ENCODE results near the gene ALDH1A3. TPM values are rescaled to one million over a fixed set of nuclear protein-coding genes. Genes with fewer than 3 reads are reported as not detected.

Gene ALDH1A3
- total and polyA plus RNA-seq, 2 of the 13 experiments (the other 11 are each of a cell fraction or from before 2014, with no cell fraction given), result not detected

DNA sequence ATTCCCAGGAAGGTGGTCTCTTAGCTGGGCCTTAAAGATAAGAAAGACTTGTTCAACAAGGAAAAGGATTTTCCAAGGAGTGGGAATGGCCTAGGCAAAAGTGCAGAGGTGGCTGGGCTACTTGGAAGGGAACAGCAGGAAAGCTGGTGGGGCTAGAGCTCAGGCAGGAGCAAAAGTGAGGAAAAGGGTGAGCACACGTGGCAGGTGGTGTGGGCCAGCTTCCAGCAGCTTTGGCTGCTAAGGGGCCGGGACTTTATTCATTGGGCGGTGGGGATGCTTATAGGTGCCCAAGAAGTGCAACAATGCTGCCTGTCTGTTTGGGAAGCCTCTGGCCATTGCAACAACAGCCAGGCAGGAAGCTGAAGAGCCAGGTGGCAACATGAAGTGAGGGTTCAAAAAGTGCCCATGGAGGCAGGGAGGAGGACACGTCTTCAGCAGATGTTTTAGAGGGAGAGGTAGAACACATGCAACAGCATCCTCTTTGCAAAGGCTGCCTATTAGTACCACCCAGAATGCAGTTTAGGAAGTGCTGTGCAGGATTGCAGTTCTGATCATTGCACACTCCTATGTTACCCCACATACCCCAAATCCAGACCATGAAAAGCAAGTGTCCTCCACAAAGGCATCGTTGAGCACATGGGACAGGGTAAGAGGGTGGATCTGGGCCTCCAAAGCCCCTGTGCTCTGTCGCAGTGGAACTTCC, 13.8 kb downstream of the ALDH1A3 start:
- CTCF ChIA-PET (ENCODE audit: low intra/inter-chr PET ratio, low total read pairs), result no interaction called here
- TF ChIP-seq ZNF619 (CRISPR knock-in tag; IDR thresholded peaks at IDR 0.05) (no peak), FOXJ3 (CRISPR knock-in tag; IDR thresholded peaks at IDR 0.05; ENCODE audit: borderline replicate concordance) (no peak), NRL (CRISPR knock-in tag; IDR thresholded peaks at IDR 0.05; ENCODE audit: borderline replicate concordance) (no peak), RARG (CRISPR knock-in tag; IDR thresholded peaks at IDR 0.05; ENCODE audit: low read depth) (no peak), POLR2G (IDR thresholded peaks at IDR 0.05; ENCODE audit: low read depth, low read length) (no peak)
- BruUV-seq (replicated peaks), result no TSS peak

GRCh38 chr15:100893964-100894295, 14.3 kb downstream of the ALDH1A3 start:
- FAIRE-seq (no peak), ATAC-seq (no peak), DNase-seq (ENCODE audit: low spot score) (no peak)
- Histone ChIP-seq H3K27me3 (ENCODE audit: control insufficient read depth in 1 of 2, insufficient read depth in 2 of 2, low read length in 2 of 2) (peaks cover 15 to 95% of the 10 kb centered on the region in 2 experiments; a peak in 4 of 5 replicates), H3K9me3 (ENCODE audit: low read length) (no peaks in the 10 kb centered on the region), H2AFZ (ENCODE audit: low read length) (no peak overlapping the region), H3K27ac (ENCODE audit: extremely low read length, insufficient read depth, low read length) (no peak overlapping the region), H3K4me1 (ENCODE audit: insufficient read depth, low read length) (no peaks in the 10 kb centered on the region), H3K4me2 (ENCODE audit: low read depth, low read length) (no peak overlapping the region), H3K4me3 (replicated peaks in 1 of 3; ENCODE audit: insufficient read depth in 1 of 3, low read depth in 2 of 3, low read length in 3 of 3) (no peak overlapping the region), H3K79me2 (ENCODE audit: insufficient read depth, low read length) (no peaks in the 10 kb centered on the region), H3K36me3 (replicated peaks in 1 of 2; ENCODE audit: control insufficient read depth in 1 of 2, insufficient read depth in 2 of 2, low read length in 2 of 2) (no peaks in the 10 kb centered on the region), H4K20me1 (ENCODE audit: insufficient read depth, low read length) (no peaks in the 10 kb centered on the region), H3K9ac (ENCODE audit: insufficient read depth, low read depth, low read length) (no peak overlapping the region)
- in situ Hi-C loops (cut with HindIII; ENCODE audit: extremely low pct_ligation_motif_present, low pct_unique_long_range_greater_than_20kb) (no loop called here), intact Hi-C loops (cut with micrococcal nuclease; ENCODE audit: unreplicated experiment) (no loop called here)
- no TSS peak for BruUV-seq (replicated peaks)
- TF ChIP-seq ZNF264 (CRISPR knock-in tag; IDR thresholded peaks at IDR 0.05), result no peak
- no peak for TF ChIP-seq TEAD2 (CRISPR knock-in tag; IDR thresholded peaks at IDR 0.05)
- TF ChIP-seq PHF20 (CRISPR knock-in tag; IDR thresholded peaks at IDR 0.05), result no peak
- WGBS (ENCODE audit: low lambda C conversion rate), result 11% methylated on average over 9 of the region's 9 CpGs
- POLR2A ChIA-PET, result no interaction called here
- CTCF ChIA-PET (ENCODE audit: low intra/inter-chr PET ratio, low total read pairs), result no interaction called here

More for the DNA sequence above, 13.8 kb downstream of the ALDH1A3 start:
- Histone ChIP-seq H3K9ac (ENCODE audit: insufficient read depth, low read depth, low read length) (no peak overlapping the region), H4K20me1 (ENCODE audit: insufficient read depth, low read length) (no peaks in the 10 kb centered on the region), H3K79me2 (ENCODE audit: insufficient read depth, low read length) (no peaks in the 10 kb centered on the region), H3K4me3 (replicated peaks in 1 of 3; ENCODE audit: insufficient read depth in 1 of 3, low read depth in 2 of 3, low read length in 3 of 3) (no peak overlapping the region), H3K9me3 (ENCODE audit: low read length) (no peaks in the 10 kb centered on the region), H3K27ac (ENCODE audit: extremely low read length, insufficient read depth, low read length) (no peak overlapping the region), H3K36me3 (replicated peaks in 1 of 2; ENCODE audit: control insufficient read depth in 1 of 2, insufficient read depth in 2 of 2, low read length in 2 of 2) (no peaks in the 10 kb centered on the region), H2AFZ (ENCODE audit: low read length) (no peak overlapping the region), H3K4me1 (ENCODE audit: insufficient read depth, low read length) (no peaks in the 10 kb centered on the region), H3K4me2 (ENCODE audit: low read depth, low read length) (no peak overlapping the region), H3K27me3 (ENCODE audit: control insufficient read depth in 1 of 2, insufficient read depth in 2 of 2, low read length in 2 of 2) (peaks cover 12 to 95% of the 10 kb centered on the region in 2 experiments; a peak in 4 of 5 replicates)
- WGBS (ENCODE audit: low lambda C conversion rate), result 0% methylated on average over 4 of the region's 6 CpGs
- DNase-seq (ENCODE audit: low spot score) (no peak), FAIRE-seq (no peak), ATAC-seq (no peak)
- intact Hi-C loops (cut with micrococcal nuclease; ENCODE audit: unreplicated experiment) (no loop called here), in situ Hi-C loops (cut with HindIII; ENCODE audit: extremely low pct_ligation_motif_present, low pct_unique_long_range_greater_than_20kb) (no loop called here)
- POLR2A ChIA-PET, result no interaction called here
